ENCODE measurements around the gene CADPS.

DNA sequence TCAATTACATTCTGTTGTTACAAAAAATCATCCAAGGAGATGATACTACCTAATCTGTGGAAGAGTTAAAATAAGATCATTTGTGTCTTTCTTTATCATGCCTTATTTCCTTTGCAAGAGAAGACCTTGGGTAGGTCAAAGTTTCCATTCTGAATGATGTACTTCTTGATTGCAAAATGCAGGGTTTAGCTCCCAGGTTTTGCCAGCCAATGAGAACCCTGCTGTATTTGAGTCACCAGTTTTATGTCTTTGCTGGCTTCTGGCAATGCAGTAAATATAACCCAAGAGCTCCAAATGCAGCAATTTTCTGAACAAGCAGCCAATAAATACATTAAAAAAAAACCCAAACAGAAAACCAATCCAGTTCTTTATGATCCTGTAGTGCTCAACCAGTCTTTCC, 204.9 kb downstream of the CADPS start:
- TF ChIP-seq, protein P1, sequence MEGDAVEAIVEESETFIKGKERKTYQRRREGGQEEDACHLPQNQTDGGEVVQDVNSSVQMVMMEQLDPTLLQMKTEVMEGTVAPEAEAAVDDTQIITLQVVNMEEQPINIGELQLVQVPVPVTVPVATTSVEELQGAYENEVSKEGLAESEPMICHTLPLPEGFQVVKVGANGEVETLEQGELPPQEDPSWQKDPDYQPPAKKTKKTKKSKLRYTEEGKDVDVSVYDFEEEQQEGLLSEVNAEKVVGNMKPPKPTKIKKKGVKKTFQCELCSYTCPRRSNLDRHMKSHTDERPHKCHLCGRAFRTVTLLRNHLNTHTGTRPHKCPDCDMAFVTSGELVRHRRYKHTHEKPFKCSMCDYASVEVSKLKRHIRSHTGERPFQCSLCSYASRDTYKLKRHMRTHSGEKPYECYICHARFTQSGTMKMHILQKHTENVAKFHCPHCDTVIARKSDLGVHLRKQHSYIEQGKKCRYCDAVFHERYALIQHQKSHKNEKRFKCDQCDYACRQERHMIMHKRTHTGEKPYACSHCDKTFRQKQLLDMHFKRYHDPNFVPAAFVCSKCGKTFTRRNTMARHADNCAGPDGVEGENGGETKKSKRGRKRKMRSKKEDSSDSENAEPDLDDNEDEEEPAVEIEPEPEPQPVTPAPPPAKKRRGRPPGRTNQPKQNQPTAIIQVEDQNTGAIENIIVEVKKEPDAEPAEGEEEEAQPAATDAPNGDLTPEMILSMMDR (IDR thresholded peaks at IDR 0.05; ENCODE audit: poor library complexity), result no peak
- no peak for TF ChIP-seq EZH2 (IDR thresholded peaks at IDR 0.05; ENCODE audit: borderline replicate concordance)

All from hepatocyte (in vitro differentiated cells).